HL-60/S4 (cell line): Measurements from ENCODE around the gene ZBTB43.

Source experiments
- in situ Hi-C: fragments of 300-500 bp; cut with MboI; formaldehyde crosslinking; loops from 2 replicates; pipeline ENCODE4 v1.14.3; 2022; ENCODE audit warnings: low sequenced_read_pairs

ZBTB43 gene

GRCh38 chr9:126853667-126854066, 48.8 kb downstream of the ZBTB43 start:
- in situ Hi-C loops = no loop called here

- in situ Hi-C loops = no loop called here
Observed at GRCh38 chr9:126854734-126855133, 49.9 kb downstream of the ZBTB43 start.

GRCh38 chr9:126856326-126856877, 51.6 kb downstream of the ZBTB43 start:
- in situ Hi-C loops = no loop called here

GRCh38 chr9:126857261-126857960, 52.6 kb downstream of the ZBTB43 start:
- in situ Hi-C loops = no loop called here

GRCh38 chr9:126859111-126859510, 54.3 kb downstream of the ZBTB43 start:
- in situ Hi-C loops = no loop called here

GRCh38 chr9:126860077-126860756, 55.4 kb downstream of the ZBTB43 start, which contains the start of gene ZBTB34:
Gene ZBTB34 (plus strand): TSS chr9:126860639. CDS start chr9:126879400, 18,761 bp downstream.
- in situ Hi-C loops = no loop called here

GRCh38 chr9:126860757-126861466, 56.1 kb downstream of the ZBTB43 start:
- in situ Hi-C loops = no loop called here

GRCh38 chr9:126861707-126862103, 56.9 kb downstream of the ZBTB43 start:
- in situ Hi-C loops = no loop called here

GRCh38 chr9:126862104-126862761, 57.4 kb downstream of the ZBTB43 start:
- in situ Hi-C loops = no loop called here

- in situ Hi-C loops = no loop called here
Observed at GRCh38 chr9:126864771-126865170, 59.9 kb downstream of the ZBTB43 start.

GRCh38 chr9:126869368-126869767, 64.5 kb downstream of the ZBTB43 start:
- in situ Hi-C loops = no loop called here

GRCh38 chr9:126872516-126872915, 67.7 kb downstream of the ZBTB43 start:
- in situ Hi-C loops = no loop called here

- in situ Hi-C loops = no loop called here
Observed at GRCh38 chr9:126874546-126875314, 69.9 kb downstream of the ZBTB43 start.

- in situ Hi-C loops = no loop called here
Observed at GRCh38 chr9:126875756-126876510, 71.1 kb downstream of the ZBTB43 start.

- in situ Hi-C loops = no loop called here
Observed at GRCh38 chr9:126876531-126876930, 71.7 kb downstream of the ZBTB43 start.

GRCh38 chr9:126877418-126877817, 72.6 kb downstream of the ZBTB43 start:
- in situ Hi-C loops = no loop called here

GRCh38 chr9:126879288-126879687, 74.4 kb downstream of the ZBTB43 start:
- in situ Hi-C loops = no loop called here

- in situ Hi-C loops = no loop called here
Observed at GRCh38 chr9:126880226-126880946, 75.5 kb downstream of the ZBTB43 start.

- in situ Hi-C loops = no loop called here
Observed at GRCh38 chr9:126880947-126881332, 76.1 kb downstream of the ZBTB43 start.
